LNCaP clone FGC (cell line): ENCODE results near the gene POU5F1.
A peak's percentile ranks its signal among the peaks of the same experiment; 100 is the strongest.
"Not testable (repeated sequence)": the region's sequence is repeated elsewhere in the genome, so short reads cannot be mapped to it uniquely, and the experiment has no call there.

Source experiments
- DNase-seq: peaks from one replicate; pipeline ENCODE4 v3.0.0-alpha.2; 2011; ENCODE audit warnings: low read depth
- H3K4me3 ChIP-seq: 2 replicates; pipeline ENCODE4 v1.5.1; 2011; ENCODE audit warnings: mild to moderate bottlenecking, low read depth, low read length, control low read depth
- CTCF ChIP-seq: IDR thresholded peaks from 2 replicates; pipeline ENCODE4 v1.5.1; 2012; ENCODE audit warnings: mild to moderate bottlenecking; ENCODE audit not compliant: control insufficient read depth, insufficient read depth; ENCODE audit errors: extremely low read depth

The POU5F1 gene

GRCh38 chr6:31208506-31208905, 38.0 kb upstream of the POU5F1 start:
- no peak overlapping the region for H3K4me3 ChIP-seq
- no peak for DNase-seq
- TF ChIP-seq CTCF = no peak

GRCh38 chr6:31205638-31206037, 35.2 kb upstream of the POU5F1 start:
- TF ChIP-seq CTCF = no peak
- no peak overlapping the region for H3K4me3 ChIP-seq
- no peak for DNase-seq

- H3K4me3 ChIP-seq = peak overlapping the region; percentile 52
- no peak for TF ChIP-seq CTCF
- DNase-seq = no peak
These were observed 34.3 kb upstream of the POU5F1 start for GRCh38 chr6:31204751-31205145.

GRCh38 chr6:31203345-31203979, 33.0 kb upstream of the POU5F1 start:
- H3K4me3 ChIP-seq = peak overlapping the region; percentile 52

GRCh38 chr6:31202259-31203166, 32.0 kb upstream of the POU5F1 start:
- H3K4me3 ChIP-seq = peak overlapping the region; percentile 33
- TF ChIP-seq CTCF = no peak
- no peak for DNase-seq

More at GRCh38 chr6:31203345-31203979, 33.0 kb upstream of the POU5F1 start:
- peak; percentile 97 for DNase-seq
- no peak for TF ChIP-seq CTCF

- not testable (repeated sequence) for DNase-seq, H3K4me3 ChIP-seq
These were observed 28.6 kb upstream of the POU5F1 start for GRCh38 chr6:31199105-31199452.

GRCh38 chr6:31197559-31198305, 27.2 kb upstream of the POU5F1 start:
- peak; percentile 18; the same call in 1 of the 2 replicates for TF ChIP-seq CTCF
- H3K4me3 ChIP-seq = peak overlapping the region; percentile 64
- peak; percentile 52 for DNase-seq

GRCh38 chr6:31196251-31197022, 26.0 kb upstream of the POU5F1 start:
- peak overlapping the region; percentile 64 for H3K4me3 ChIP-seq
- DNase-seq = not testable (repeated sequence)

GRCh38 chr6:31195308-31195979, 25.0 kb upstream of the POU5F1 start:
- H3K4me3 ChIP-seq, DNase-seq: not testable (repeated sequence)
